ENCODE results near the gene CNMD.
A peak's percentile ranks its signal among the peaks of the same experiment; 100 is the strongest.

Gene CNMD

GRCh38 chr13:52739468-52740071 is at the start of gene CNMD:
Gene CNMD (minus strand): TSS chr13:52739820. CDS start chr13:52739701, 119 bp downstream.
- Histone ChIP-seq H3K9me3 (no peaks in the 10 kb centered on the region), H3K27ac (no peak within 1 kb of the TSS), H3K36me3 (no peaks in the 10 kb centered on the region), H3K4me1 (peaks cover 0 to 12% (median 9%) of the 10 kb centered on the region in 4 donors), H3K27me3 (peaks cover 8 to 35% of the 10 kb centered on the region in 2 donors), H3K4me3 (peak within 1 kb of the TSS; percentile 18 to 37)
- no peak for DNase-seq
- no peak for TF ChIP-seq CTCF (IDR thresholded peaks at IDR 0.05)
- intact Hi-C loops (cut with DNase I; ENCODE audit: low total_unique reads) = no loop called here

- no peak overlapping the region for H3K4me3 ChIP-seq
- DNase-seq = no peak
- no peaks in the 10 kb centered on the region for H3K9me3 ChIP-seq
- no peaks in the 10 kb centered on the region for H3K4me1 ChIP-seq
- no peak for TF ChIP-seq CTCF (IDR thresholded peaks at IDR 0.05)
- H3K27ac ChIP-seq = no peak overlapping the region
- intact Hi-C loops (cut with DNase I; ENCODE audit: low total_unique reads) = no loop called here
- H3K27me3 ChIP-seq = peaks cover 0 to 3% of the 10 kb centered on the region in 2 donors
- H3K36me3 ChIP-seq = no peaks in the 10 kb centered on the region
Observed at GRCh38 chr13:52788011-52788410, 48.4 kb upstream of the CNMD start.

GRCh38 chr13:52787235-52787634 is 47.6 kb upstream of the CNMD start:
- DNase-seq = no peak
- Histone ChIP-seq H3K4me1 (no peaks in the 10 kb centered on the region), H3K27ac (no peak overlapping the region), H3K9me3 (no peaks in the 10 kb centered on the region), H3K4me3 (no peak overlapping the region), H3K27me3 (peaks cover 0 to 3% of the 10 kb centered on the region in 2 donors), H3K36me3 (no peaks in the 10 kb centered on the region)
- TF ChIP-seq CTCF (IDR thresholded peaks at IDR 0.05) = no peak
- intact Hi-C loops (cut with DNase I; ENCODE audit: low total_unique reads) = no loop called here

GRCh38 chr13:52786766-52787165 is 47.1 kb upstream of the CNMD start:
- no peak for TF ChIP-seq CTCF (IDR thresholded peaks at IDR 0.05)
- Histone ChIP-seq H3K9me3 (no peaks in the 10 kb centered on the region), H3K4me3 (no peak overlapping the region), H3K27me3 (peaks cover 0 to 3% of the 10 kb centered on the region in 2 donors), H3K4me1 (no peaks in the 10 kb centered on the region), H3K36me3 (no peaks in the 10 kb centered on the region), H3K27ac (no peak overlapping the region)
- intact Hi-C loops (cut with DNase I; ENCODE audit: low total_unique reads) = no loop called here
- DNase-seq = no peak

- no peaks in the 10 kb centered on the region for H3K4me1 ChIP-seq
- H3K4me3 ChIP-seq = no peak overlapping the region
- H3K27ac ChIP-seq = no peak overlapping the region
- H3K27me3 ChIP-seq = peaks cover 0 to 3% of the 10 kb centered on the region in 2 donors
- no peak for TF ChIP-seq CTCF (IDR thresholded peaks at IDR 0.05)
- DNase-seq = no peak
- no peaks in the 10 kb centered on the region for H3K36me3 ChIP-seq
- intact Hi-C loops (cut with DNase I; ENCODE audit: low total_unique reads) = no loop called here
- no peaks in the 10 kb centered on the region for H3K9me3 ChIP-seq
Observed at GRCh38 chr13:52785739-52786138, 46.1 kb upstream of the CNMD start.
